HCT116 (cell line): ENCODE results near the gene NFS1. TPM values are rescaled to one million over a fixed set of nuclear protein-coding genes. Genes with fewer than 3 reads are reported as not detected.

Source experiments
- ATAC-seq: fragments of 200-7000 bp; cut with Tn5 transposase; 2 replicates; pipeline ENCODE4 v1.9.1; 2020; ENCODE audit warnings: mild to moderate bottlenecking, moderate library complexity
- BruUV-seq: library from RNA; stranded (reverse); fragments of 400-500 nt; replicated peaks from 2 replicates; lab custom pipeline; 2021; lab: Mats Ljungman, UMichigan
- CTCF ChIA-PET: fragments of 300-600 bp; sonication (Branson Sonifier 250); formaldehyde crosslinking; loops from one replicate; lab custom pipeline; 2021; ENCODE audit warnings: antibody characterized with exemption; lab: Charles Lee
- POLR2A ChIA-PET: fragments of 300-600, 350-600 bp; sonication (Branson Sonifier 250); formaldehyde crosslinking; loops from one replicate; lab custom pipeline; 2021; ENCODE audit warnings: antibody characterized with exemption; lab: Charles Lee
- RAD21 ChIA-PET, 2 experiments: fragments of 300-600 bp; sonication (Branson Sonifier 250); formaldehyde crosslinking; loops; one replicate each; lab custom pipeline; 2023; ENCODE audit warnings: low total read pairs in 2 of 2; ENCODE audit not compliant: uncharacterized antibody in 2 of 2, unreplicated experiment in 2 of 2, low non-redundant PET in 1 of 2; lab: Charles Lee
- DNase-seq: peaks from one replicate; pipeline ENCODE4 v3.0.0-alpha.2; 2010; ENCODE audit warnings: low read depth, low spot score
- H2AFZ ChIP-seq: fragments of 200-600 bp; shearing (Covaris generic), sonication (generic); 2 replicates; pipeline ENCODE4 v1.6.1; 2017; ENCODE audit warnings: low read depth, mixed run types, mixed read lengths, antibody characterized with exemption, low read length; ENCODE audit not compliant: poor library complexity, severe bottlenecking
- H3K27ac ChIP-seq: 2 replicates; pipeline ENCODE4 v1.5.1; 2012; ENCODE audit warnings: low read depth, low read length
- H3K27me3 ChIP-seq: fragments of 200-600 bp; sonication (generic); 2 replicates; pipeline ENCODE4 v1.6.1; 2016; ENCODE audit warnings: mixed run types, low read length, mixed read lengths; ENCODE audit not compliant: insufficient read depth
- H3K36me3 ChIP-seq, 2 experiments: fragments of 200-500 bp in 1 of 2; fragments of 200-600 bp in 1 of 2; sonication (Bioruptor generic) in 1 of 2; sonication (generic) in 1 of 2; 2 replicates each; pipeline versions ENCODE4 v1.5.1 to v1.6.1; 2014 to 2016; ENCODE audit warnings: low read length in 2 of 2, inconsistent platforms in 1 of 2, mixed read lengths in 1 of 2, mixed run types in 1 of 2; ENCODE audit not compliant: insufficient read depth in 2 of 2, control insufficient read depth in 1 of 2
- H3K4me1 ChIP-seq, 2 experiments: fragments of 200-600 bp in 1 of 2; sonication (generic) in 1 of 2; 2 replicates each; pipeline versions ENCODE4 v1.5.1 to v1.6.1; 2012 to 2017; ENCODE audit warnings: low read length in 2 of 2, inconsistent platforms in 1 of 2, mild to moderate bottlenecking in 1 of 2, mixed read lengths in 1 of 2, mixed run types in 1 of 2, moderate library complexity in 1 of 2; ENCODE audit not compliant: insufficient read depth in 2 of 2, control insufficient read depth in 1 of 2
- H3K4me2 ChIP-seq: fragments of 200-600 bp; sonication (generic); 2 replicates; pipeline ENCODE4 v1.6.1; 2017; ENCODE audit warnings: mixed run types, low read length, mixed read lengths
- H3K4me3 ChIP-seq, 2 experiments: fragments of 200-600 bp in 1 of 2; sonication (generic) in 1 of 2; replicated peaks in 1 of 2; 2 replicates each; pipeline ENCODE4 v1.5.1; 2011 to 2016; ENCODE audit warnings: low read length in 2 of 2, control low read depth in 1 of 2, low read depth in 1 of 2, mild to moderate bottlenecking in 1 of 2, mixed read lengths in 1 of 2, mixed run types in 1 of 2
- H3K79me2 ChIP-seq: fragments of 200-600 bp; sonication (generic); 2 replicates; pipeline ENCODE4 v1.6.1; 2017; ENCODE audit warnings: mild to moderate bottlenecking, mixed run types, low read length, moderate library complexity, mixed read lengths; ENCODE audit not compliant: insufficient read depth
- H3K9ac ChIP-seq: fragments of 200-600 bp; sonication (generic); 2 replicates; pipeline ENCODE4 v1.6.1; 2016; ENCODE audit warnings: low read length, mixed read lengths
- H3K9me2 ChIP-seq: fragments of 200-600 bp; sonication (generic), shearing (Covaris generic); 2 replicates; pipeline ENCODE4 v1.6.1; 2017; ENCODE audit warnings: mixed run types, mild to moderate bottlenecking, moderate library complexity; ENCODE audit not compliant: insufficient read depth
- H3K9me3 ChIP-seq, 2 experiments: fragments of 200-500 bp in 1 of 2; fragments of 200-600 bp in 1 of 2; sonication (Bioruptor generic) in 1 of 2; sonication (generic) in 1 of 2; 2 replicates each; pipeline ENCODE4 v1.6.1; 2014 to 2017; ENCODE audit warnings: low read length in 2 of 2, mixed read lengths in 2 of 2, inconsistent platforms in 1 of 2, low read depth in 1 of 2, mild to moderate bottlenecking in 1 of 2, mixed run types in 1 of 2, moderate library complexity in 1 of 2; ENCODE audit not compliant: control insufficient read depth in 1 of 2, insufficient read depth in 1 of 2
- H4K20me1 ChIP-seq: fragments of 200-600 bp; sonication (generic), shearing (Covaris generic); 2 replicates; pipeline ENCODE4 v1.6.1; 2017; ENCODE audit warnings: mixed run types, mild to moderate bottlenecking, moderate library complexity; ENCODE audit not compliant: insufficient read depth
- CBX3 ChIP-seq: IDR thresholded peaks from 2 replicates; pipeline ENCODE4 v1.6.1; 2012; ENCODE audit warnings: low read depth
- CEBPB ChIP-seq: IDR thresholded peaks from 2 replicates; pipeline ENCODE4 v1.6.1; 2012; ENCODE audit warnings: low read depth
- CTCF ChIP-seq, 3 experiments: fragments of 200-600 bp in 1 of 3; sonication (generic) in 1 of 3; IDR thresholded peaks in 2 of 3; conservative IDR thresholded peaks in 1 of 3; 2 replicates each; pipeline ENCODE4 v1.5.1; 2012 to 2017; ENCODE audit warnings: low read depth in 2 of 3, low read length in 2 of 3, antibody characterized with exemption in 1 of 3, borderline replicate concordance in 1 of 3, control low read depth in 1 of 3, mild to moderate bottlenecking in 1 of 3, mixed read lengths in 1 of 3, mixed run types in 1 of 3, moderate library complexity in 1 of 3; ENCODE audit not compliant: insufficient read depth in 1 of 3
- EZH2 ChIP-seq: fragments of 200-600 bp; sonication (generic); IDR thresholded peaks from 2 replicates; pipeline ENCODE4 v1.6.1; 2017; ENCODE audit warnings: antibody characterized with exemption, mixed run types
- EZH2phosphoT487 ChIP-seq: fragments of 200-600 bp; IDR thresholded peaks from 2 replicates; pipeline ENCODE4 v1.6.1; 2018; ENCODE audit warnings: antibody characterized with exemption, borderline replicate concordance
- MAX ChIP-seq: IDR thresholded peaks from 2 replicates; pipeline ENCODE4 v1.6.1; 2012
- POLR2A ChIP-seq: IDR thresholded peaks from 2 replicates; pipeline ENCODE4 v1.7.0; 2011; ENCODE audit warnings: borderline replicate concordance; ENCODE audit not compliant: insufficient read depth, insufficient read length; ENCODE audit errors: extremely low read depth
- RAD21 ChIP-seq: IDR thresholded peaks from 2 replicates; pipeline ENCODE4 v1.6.1; 2012; ENCODE audit warnings: low read depth, mild to moderate bottlenecking
- SIN3A ChIP-seq: IDR thresholded peaks from 2 replicates; pipeline ENCODE4 v1.6.1; 2012; ENCODE audit warnings: low read depth
- SP1 ChIP-seq: IDR thresholded peaks from 2 replicates; pipeline ENCODE4 v1.6.1; 2012; ENCODE audit warnings: low read depth
- TCF7L2 ChIP-seq: IDR thresholded peaks from 2 replicates; pipeline ENCODE4 v1.7.0; 2011; ENCODE audit warnings: borderline replicate concordance, inconsistent platforms; ENCODE audit not compliant: insufficient read depth, insufficient read length; ENCODE audit errors: extremely low read depth
- YY1 ChIP-seq: IDR thresholded peaks from 2 replicates; pipeline ENCODE4 v1.6.1; 2011; ENCODE audit warnings: low read length, low read depth, moderate library complexity, mild to moderate bottlenecking; ENCODE audit not compliant: insufficient replicate concordance; ENCODE audit errors: extremely low read depth
- intact Hi-C: fragments of 100-400 bp; cut with micrococcal nuclease; formaldehyde crosslinking; loops from 2 replicates; pipeline ENCODE4 v1.10.0; 2022
- total RNA-seq: library from RNA; stranded (reverse); gene quantifications from one replicate; pipeline ENCODE4 v1.2.1, GENCODE V29; 2021; ENCODE audit not compliant: unreplicated experiment

Gene NFS1
- total RNA-seq, 1 experiment from 2014 or later: 33.9 TPM

DNA sequence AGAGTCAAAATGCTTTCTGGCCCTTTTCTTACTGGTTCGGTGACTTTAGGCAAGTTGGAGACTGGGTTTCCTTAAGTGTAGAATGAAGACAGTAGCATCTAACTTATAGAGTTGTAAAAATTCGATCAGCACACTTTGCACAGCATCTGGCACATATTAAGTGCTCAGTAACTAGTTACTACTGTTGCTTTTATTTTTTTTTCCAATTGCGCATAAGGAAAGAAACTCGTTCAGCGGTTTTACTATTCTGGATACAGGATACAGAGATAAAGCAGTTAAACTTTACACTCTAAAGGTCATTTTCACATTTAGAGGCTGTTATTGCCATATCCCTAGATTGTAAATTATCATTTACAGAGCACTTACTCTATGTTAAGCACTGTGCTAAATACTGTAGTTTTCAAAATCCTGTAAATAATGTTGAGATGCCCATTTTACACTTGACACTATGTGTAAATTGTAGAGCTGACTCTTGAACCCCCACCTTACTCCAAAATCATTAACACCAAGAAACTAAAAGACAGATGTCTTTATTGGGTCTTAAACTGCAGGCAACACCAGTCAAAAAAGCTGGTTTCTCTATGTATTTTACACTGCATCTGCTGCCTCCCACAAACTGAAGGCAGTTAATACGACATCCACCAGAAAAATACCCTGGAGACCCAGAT is 939 bp upstream of the NFS1 start:
- ATAC-seq (no peak), DNase-seq (no peak)
- CTCF ChIA-PET: interaction anchor here (0.7 to 1.2 kb wide), 2 partner anchors 188 to 439 kb away, joined by 3 to 4 read pairs; no protein-coding TSS in a partner anchor
- POLR2A ChIA-PET: interaction anchor here (1.4 kb wide), 1 partner anchor 42 kb away, joined by 4 read pairs; the partner anchor contains the start of gene RBM39
- peaks cover 10 to 26% of the 10 kb centered on the region in 2 experiments for H3K4me1 ChIP-seq
- H3K9me3 ChIP-seq: no peaks in the 10 kb centered on the region
- no peaks in the 10 kb centered on the region for H3K27me3 ChIP-seq
- peaks cover 57% of the 10 kb centered on the region for H3K79me2 ChIP-seq
- H3K9me2 ChIP-seq: no peaks in the 10 kb centered on the region
- H4K20me1 ChIP-seq: peaks cover 5% of the 10 kb centered on the region; the same call in 1 of the 2 replicates
- peak overlapping the region; percentile 83 for H3K27ac ChIP-seq
- H3K4me3 ChIP-seq: peak overlapping the region; percentile 95
- intact Hi-C loops: no loop called here
- no peak overlapping the region for H2AFZ ChIP-seq
- H3K4me2 ChIP-seq: peak overlapping the region; percentile 94
- peak overlapping the region; percentile 93 for H3K9ac ChIP-seq
- peaks cover 23 to 26% of the 10 kb centered on the region in 2 experiments; a peak in 3 of 4 replicates for H3K36me3 ChIP-seq
- RAD21 ChIA-PET: no interaction called here
- BruUV-seq: no TSS peak
- TF ChIP-seq CBX3 (no peak), EZH2phosphoT487 (no peak), SIN3A (no peak), RAD21 (no peak), EZH2 (no peak), MAX (no peak), CEBPB (no peak), CTCF (IDR thresholded peaks at IDR 0.05 in 2 of 3, conservative IDR thresholded peaks at IDR 0.05 in 1 of 3; ENCODE audit: borderline replicate concordance in 1 of 3, insufficient read depth in 1 of 3, low read depth in 2 of 3, low read length in 2 of 3) (no peak), YY1 (no peak), TCF7L2 (no peak), SP1 (no peak), POLR2A (no peak)
